H1 (cell line): ENCODE measurements around the gene ALX1.

ENCODE experiments used
- BACH1 ChIP-seq: IDR thresholded peaks from 2 replicates; pipeline ENCODE4 v1.6.1; 2012; ENCODE audit warnings: low read length, improper control_type of control experiment
- CTCF ChIP-seq, 3 experiments: IDR thresholded peaks; 1 replicate in 2 of 3; 2 replicates in 1 of 3; pipeline versions ENCODE4 v1.5.1 to v1.6.1; 2011; ENCODE audit warnings: low read length in 3 of 3, mild to moderate bottlenecking in 3 of 3, inconsistent platforms in 2 of 3, low read depth in 1 of 3, moderate library complexity in 1 of 3; ENCODE audit not compliant: insufficient read depth in 1 of 3; ENCODE audit errors: control extremely low read depth in 1 of 3
- EZH2 ChIP-seq: fragments of 200-600 bp; sonication (generic); IDR thresholded peaks from 2 replicates; pipeline ENCODE4 v1.7.1; 2012; ENCODE audit warnings: low read depth, mild to moderate bottlenecking, moderate library complexity, low read length, inconsistent platforms; ENCODE audit not compliant: severe bottlenecking
- NRF1 ChIP-seq: IDR thresholded peaks from 2 replicates; pipeline ENCODE4 v1.6.1; 2011; ENCODE audit warnings: mild to moderate bottlenecking, low read depth, low read length, improper control_type of control experiment
- POLR2A ChIP-seq, 2 experiments: IDR thresholded peaks; 1 replicate in 1 of 2; 2 replicates in 1 of 2; pipeline ENCODE4 v1.6.1; 2011; ENCODE audit warnings: low read depth in 2 of 2, low read length in 2 of 2, mild to moderate bottlenecking in 2 of 2; ENCODE audit errors: control extremely low read depth in 1 of 2
- POLR2AphosphoS5 ChIP-seq: IDR thresholded peaks from 2 replicates; pipeline ENCODE4 v1.6.1; 2011; ENCODE audit warnings: low read depth, low read length
- SIX5 ChIP-seq: IDR thresholded peaks from 2 replicates; pipeline ENCODE4 v1.6.1; 2011; ENCODE audit warnings: mild to moderate bottlenecking, low read depth, low read length
- SP2 ChIP-seq: IDR thresholded peaks from 2 replicates; pipeline ENCODE4 v1.6.1; 2012; ENCODE audit warnings: mild to moderate bottlenecking, low read length, inconsistent platforms
- SRF ChIP-seq: IDR thresholded peaks from 2 replicates; pipeline ENCODE4 v1.6.1; 2011; ENCODE audit warnings: mild to moderate bottlenecking, low read depth, low read length, moderate library complexity
- YY1 ChIP-seq: IDR thresholded peaks from 2 replicates; pipeline ENCODE4 v1.6.1; 2011; ENCODE audit warnings: low read depth, mild to moderate bottlenecking, low read length

- TF ChIP-seq BACH1, result no peak
- TF ChIP-seq EZH2, result no peak
- TF ChIP-seq CTCF (IDR thresholded peaks at IDR 0.05; ENCODE audit: control extremely low read depth in 1 of 3, insufficient read depth in 1 of 3, low read depth in 1 of 3, low read length in 3 of 3), result no peak
- TF ChIP-seq SRF, result no peak
- TF ChIP-seq POLR2A (IDR thresholded peaks at IDR 0.05; ENCODE audit: control extremely low read depth in 1 of 2, low read depth in 2 of 2, low read length in 2 of 2), result no peak
- TF ChIP-seq POLR2AphosphoS5, result no peak
- no peak for TF ChIP-seq NRF1
- TF ChIP-seq YY1, result no peak
- no peak for TF ChIP-seq SIX5
- TF ChIP-seq SP2, result no peak
These were observed 19.0 kb downstream of the ALX1 start for GRCh38 chr12:85299053-85299452.
